ENCODE data around the gene SCN1B.

SCN1B gene

GRCh38 chr19:35031072-35031881, 1.0 kb downstream of the SCN1B start:
- peaks cover 0 to 21% of the 10 kb centered on the region in 2 donors for H3K36me3 ChIP-seq (ENCODE audit: control insufficient read depth in 1 of 2, insufficient read depth in 2 of 2, low read length in 2 of 2)
- no peaks in the 10 kb centered on the region for H3K27me3 ChIP-seq (ENCODE audit: low read depth, low read length)
- peak overlapping the region; percentile 38 to 68 for H3K4me3 ChIP-seq (ENCODE audit: low read depth in 1 of 2, low read length in 2 of 2)
- H3K4me1 ChIP-seq (ENCODE audit: control insufficient read depth in 1 of 2, insufficient read depth in 2 of 2, low read length in 2 of 2): peaks cover 0 to 9% of the 10 kb centered on the region in 2 donors
- no peaks in the 10 kb centered on the region for H3K9me3 ChIP-seq (ENCODE audit: control insufficient read depth in 1 of 2, low read length in 2 of 2)
- H3K27ac ChIP-seq (ENCODE audit: low read length): no peak overlapping the region

- H3K27ac ChIP-seq (ENCODE audit: low read length): no peak overlapping the region
Measured at GRCh38 chr19:35032356-35032865, 2.1 kb downstream of the SCN1B start.

GRCh38 chr19:35033067-35034004, 3.1 kb downstream of the SCN1B start:
- no peaks in the 10 kb centered on the region for H3K27me3 ChIP-seq (ENCODE audit: low read depth, low read length)
- peaks cover 0 to 9% of the 10 kb centered on the region in 2 donors for H3K4me1 ChIP-seq (ENCODE audit: control insufficient read depth in 1 of 2, insufficient read depth in 2 of 2, low read length in 2 of 2)
- H3K4me3 ChIP-seq (ENCODE audit: low read depth in 1 of 2, low read length in 2 of 2): no peak overlapping the region
- no peaks in the 10 kb centered on the region for H3K9me3 ChIP-seq (ENCODE audit: control insufficient read depth in 1 of 2, low read length in 2 of 2)
- no peak overlapping the region for H3K27ac ChIP-seq (ENCODE audit: low read length)
- H3K36me3 ChIP-seq (ENCODE audit: control insufficient read depth in 1 of 2, insufficient read depth in 2 of 2, low read length in 2 of 2): peaks cover 0 to 8% of the 10 kb centered on the region in 2 donors

More at GRCh38 chr19:35032356-35032865, 2.1 kb downstream of the SCN1B start:
- Histone ChIP-seq H3K4me3 (ENCODE audit: low read depth in 1 of 2, low read length in 2 of 2) (no peak overlapping the region), H3K4me1 (ENCODE audit: control insufficient read depth in 1 of 2, insufficient read depth in 2 of 2, low read length in 2 of 2) (peaks cover 0 to 9% of the 10 kb centered on the region in 2 donors), H3K9me3 (ENCODE audit: control insufficient read depth in 1 of 2, low read length in 2 of 2) (no peaks in the 10 kb centered on the region), H3K27me3 (ENCODE audit: low read depth, low read length) (no peaks in the 10 kb centered on the region), H3K36me3 (ENCODE audit: control insufficient read depth in 1 of 2, insufficient read depth in 2 of 2, low read length in 2 of 2) (peaks cover 0 to 10% of the 10 kb centered on the region in 2 donors)

GRCh38 chr19:35034005-35034502, 3.8 kb downstream of the SCN1B start:
- Histone ChIP-seq H3K9me3 (ENCODE audit: control insufficient read depth in 1 of 2, low read length in 2 of 2) (no peaks in the 10 kb centered on the region), H3K4me1 (ENCODE audit: control insufficient read depth in 1 of 2, insufficient read depth in 2 of 2, low read length in 2 of 2) (peaks cover 0 to 9% of the 10 kb centered on the region in 2 donors), H3K36me3 (ENCODE audit: control insufficient read depth in 1 of 2, insufficient read depth in 2 of 2, low read length in 2 of 2) (peaks cover 0 to 8% of the 10 kb centered on the region in 2 donors), H3K4me3 (ENCODE audit: low read depth in 1 of 2, low read length in 2 of 2) (no peak overlapping the region), H3K27me3 (ENCODE audit: low read depth, low read length) (no peaks in the 10 kb centered on the region), H3K27ac (ENCODE audit: low read length) (no peak overlapping the region)

GRCh38 chr19:35034588-35035382, 4.5 kb downstream of the SCN1B start:
- Histone ChIP-seq H3K27ac (ENCODE audit: low read length) (no peak overlapping the region), H3K36me3 (ENCODE audit: control insufficient read depth in 1 of 2, insufficient read depth in 2 of 2, low read length in 2 of 2) (peaks cover 0 to 8% of the 10 kb centered on the region in 2 donors), H3K4me3 (ENCODE audit: low read depth in 1 of 2, low read length in 2 of 2) (no peak overlapping the region), H3K4me1 (ENCODE audit: control insufficient read depth in 1 of 2, insufficient read depth in 2 of 2, low read length in 2 of 2) (peaks cover 0 to 9% of the 10 kb centered on the region in 2 donors), H3K9me3 (ENCODE audit: control insufficient read depth in 1 of 2, low read length in 2 of 2) (no peaks in the 10 kb centered on the region), H3K27me3 (ENCODE audit: low read depth, low read length) (no peaks in the 10 kb centered on the region)

GRCh38 chr19:35037716-35038622, 7.7 kb downstream of the SCN1B start:
- H3K27me3 ChIP-seq (ENCODE audit: low read depth, low read length): no peaks in the 10 kb centered on the region
- H3K9me3 ChIP-seq (ENCODE audit: control insufficient read depth in 1 of 2, low read length in 2 of 2): no peaks in the 10 kb centered on the region
- no peak overlapping the region for H3K27ac ChIP-seq (ENCODE audit: low read length)
- H3K36me3 ChIP-seq (ENCODE audit: control insufficient read depth in 1 of 2, insufficient read depth in 2 of 2, low read length in 2 of 2): peaks cover 0 to 8% of the 10 kb centered on the region in 2 donors
- H3K4me3 ChIP-seq (ENCODE audit: low read depth in 1 of 2, low read length in 2 of 2): no peak overlapping the region
- H3K4me1 ChIP-seq (ENCODE audit: control insufficient read depth in 1 of 2, insufficient read depth in 2 of 2, low read length in 2 of 2): peaks cover 0 to 22% of the 10 kb centered on the region in 2 donors

GRCh38 chr19:35038623-35039512, 8.6 kb downstream of the SCN1B start:
- H3K9me3 ChIP-seq (ENCODE audit: control insufficient read depth in 1 of 2, low read length in 2 of 2): no peaks in the 10 kb centered on the region
- H3K27me3 ChIP-seq (ENCODE audit: low read depth, low read length): no peaks in the 10 kb centered on the region
- H3K4me3 ChIP-seq (ENCODE audit: low read depth in 1 of 2, low read length in 2 of 2): no peak overlapping the region
- no peak overlapping the region for H3K27ac ChIP-seq (ENCODE audit: low read length)
- H3K36me3 ChIP-seq (ENCODE audit: control insufficient read depth in 1 of 2, insufficient read depth in 2 of 2, low read length in 2 of 2): peaks cover 0 to 4% of the 10 kb centered on the region in 2 donors
- peaks cover 0 to 22% of the 10 kb centered on the region in 2 donors for H3K4me1 ChIP-seq (ENCODE audit: control insufficient read depth in 1 of 2, insufficient read depth in 2 of 2, low read length in 2 of 2)

GRCh38 chr19:35039881-35040825, 9.9 kb downstream of the SCN1B start:
- Histone ChIP-seq H3K9me3 (ENCODE audit: control insufficient read depth in 1 of 2, low read length in 2 of 2) (no peaks in the 10 kb centered on the region), H3K36me3 (ENCODE audit: control insufficient read depth in 1 of 2, insufficient read depth in 2 of 2, low read length in 2 of 2) (no peaks in the 10 kb centered on the region), H3K27ac (ENCODE audit: low read length) (no peak overlapping the region), H3K27me3 (ENCODE audit: low read depth, low read length) (no peaks in the 10 kb centered on the region), H3K4me3 (ENCODE audit: low read depth in 1 of 2, low read length in 2 of 2) (peak overlapping the region; percentile 15 to 41), H3K4me1 (ENCODE audit: control insufficient read depth in 1 of 2, insufficient read depth in 2 of 2, low read length in 2 of 2) (peaks cover 0 to 22% of the 10 kb centered on the region in 2 donors)

All from muscle layer of duodenum (tissue), 2 donors.